Muscle of arm (tissue), 12 donors: ENCODE results near the gene NHEJ1. TPM values are rescaled to one million over a fixed set of nuclear protein-coding genes. Genes with fewer than 3 reads are reported as not detected.

Source experiments
- DNase-seq: peaks from one replicate; pipeline ENCODE4 v3.0.0-alpha.2; 2013
- polyA plus RNA-seq, 12 donors: library from polyadenylated mRNA; unstranded; fragments of 120-200 nt; gene quantifications; one replicate each; pipeline ENCODE4 v1.2.1, GENCODE V29; 2013; ENCODE audit not compliant: insufficient read length in 12 of 12

NHEJ1 gene
- polyA plus RNA-seq, 12 donors, result 12.2 to 17.1 (median 14.7) TPM; not detected in 1

- no peak for DNase-seq
Measured at GRCh38 chr2:219094171-219094570, 66.4 kb downstream of the NHEJ1 start.

- DNase-seq, result no peak
Measured at GRCh38 chr2:219090436-219091299, 69.9 kb downstream of the NHEJ1 start.

GRCh38 chr2:219089330-219089729 lies 71.3 kb downstream of the NHEJ1 start:
- no peak for DNase-seq

GRCh38 chr2:219087848-219088247 lies 72.8 kb downstream of the NHEJ1 start:
- no peak for DNase-seq

GRCh38 chr2:219087361-219087760 lies 73.3 kb downstream of the NHEJ1 start:
- DNase-seq, result no peak

- no peak for DNase-seq
Measured at GRCh38 chr2:219086196-219086595, 74.4 kb downstream of the NHEJ1 start.

GRCh38 chr2:219084791-219085190 lies 75.8 kb downstream of the NHEJ1 start:
- no peak for DNase-seq

GRCh38 chr2:219082332-219082958 lies 78.2 kb downstream of the NHEJ1 start:
- DNase-seq, result no peak

- DNase-seq, result no peak
Measured at GRCh38 chr2:219081701-219082331, 78.8 kb downstream of the NHEJ1 start.

GRCh38 chr2:219081096-219081495 lies 79.5 kb downstream of the NHEJ1 start:
- no peak for DNase-seq

- no peak for DNase-seq
Measured at GRCh38 chr2:219079417-219079816, 81.2 kb downstream of the NHEJ1 start.

GRCh38 chr2:219078951-219079350 lies 81.7 kb downstream of the NHEJ1 start:
- DNase-seq, result no peak

GRCh38 chr2:219078126-219078525 lies 82.5 kb downstream of the NHEJ1 start:
- DNase-seq, result no peak

- DNase-seq, result no peak
Measured at GRCh38 chr2:219076253-219076652, 84.4 kb downstream of the NHEJ1 start.

GRCh38 chr2:219073413-219074129 lies 87.0 kb downstream of the NHEJ1 start:
- peak; percentile 26 for DNase-seq

GRCh38 chr2:219072741-219073250 lies 87.8 kb downstream of the NHEJ1 start:
- DNase-seq, result no peak

- DNase-seq, result no peak
Measured at GRCh38 chr2:219071131-219071816, 89.3 kb downstream of the NHEJ1 start.

- no peak for DNase-seq
Measured at GRCh38 chr2:219065484-219065883, 95.1 kb downstream of the NHEJ1 start.

GRCh38 chr2:219062081-219062480 lies 98.5 kb downstream of the NHEJ1 start:
- no peak for DNase-seq

GRCh38 chr2:219060821-219061791 lies 99.5 kb downstream of the NHEJ1 start, which contains the start of gene IHH:
Gene IHH, minus strand, starts transcription at chr2:219060921. Its CDS starts 454 bp downstream, at chr2:219060467.
- DNase-seq, result no peak
